Spinal cord (tissue), 10 donors: Measurements from ENCODE around the gene CYP11A1. TPM values are rescaled to one million over a fixed set of nuclear protein-coding genes. Genes with fewer than 3 reads are reported as not detected.

Experiments used
- DNase-seq, 6 donors: peaks; one replicate each; pipeline versions ENCODE4 v3.0.0 to v3.0.0-alpha.2; 2013 to 2015; ENCODE audit warnings: low spot score in 6 of 6, low read depth in 4 of 6
- H3K27ac ChIP-seq: one replicate; pipeline ENCODE4 v1.5.1; 2013; ENCODE audit warnings: low read depth, low read length, control low read depth
- H3K27me3 ChIP-seq: one replicate; pipeline ENCODE4 v1.6.1; 2013; ENCODE audit warnings: low read length; ENCODE audit not compliant: control insufficient read depth, insufficient read depth
- H3K36me3 ChIP-seq: one replicate; pipeline ENCODE4 v1.6.1; 2013; ENCODE audit warnings: low read length; ENCODE audit not compliant: control insufficient read depth, insufficient read depth
- H3K4me1 ChIP-seq: one replicate; pipeline ENCODE4 v1.6.1; 2013; ENCODE audit warnings: low read length; ENCODE audit not compliant: control insufficient read depth, insufficient read depth
- H3K4me3 ChIP-seq: one replicate; pipeline ENCODE4 v1.5.1; 2013; ENCODE audit warnings: low read depth, low read length, control low read depth
- H3K9me3 ChIP-seq: one replicate; pipeline ENCODE4 v1.6.1; 2013; ENCODE audit warnings: low read length; ENCODE audit not compliant: control insufficient read depth, insufficient read depth
- WGBS: methylation state at CpG from one replicate; pipeline ENCODE4 v1.1.5; 2013; ENCODE audit warnings: missing lambda C conversion rate; ENCODE audit not compliant: insufficient coverage; 5-methylcytosine and 5-hydroxymethylcytosine counted together
- long read RNA-seq, 4 donors: transcript quantifications; one replicate each; lab custom pipeline, GENCODE V29; 2026
- polyA plus RNA-seq, 2 donors: library from polyadenylated mRNA; unstranded; fragments of 120-200 nt; gene quantifications; one replicate each; pipeline ENCODE4 v1.2.1, GENCODE V29; 2013; ENCODE audit not compliant: insufficient read length in 2 of 2
- total RNA-seq, 2 donors: library from RNA; depleted of rRNA in 1 of 2; stranded (reverse); fragments of 120-200 nt in 1 of 2; fragments of >200 nt in 1 of 2; gene quantifications; one replicate each; pipeline versions ENCODE4 v1.2.3 to v1.2.4, GENCODE V29; 2013 to 2014
- donor health status: healthy.

The CYP11A1 gene
- 1 to 10 TPM in 1 of 2 donors, under 1 TPM in 1; 0.89 to 1.9 TPM for total RNA-seq
- 1 to 10 TPM; 1.7 to 2.1 TPM for polyA plus RNA-seq
- long read RNA-seq, donor 1, partial matches to known transcripts = 0 of 3 reads
- long read RNA-seq, donor 1, other reads (novel, unspliced or antisense) = 0 of 3 reads
- long read RNA-seq, donor 2 = 0 reads
- long read RNA-seq, donor 3 = 0 reads
- long read RNA-seq, donor 4 = 0 reads

DNA sequence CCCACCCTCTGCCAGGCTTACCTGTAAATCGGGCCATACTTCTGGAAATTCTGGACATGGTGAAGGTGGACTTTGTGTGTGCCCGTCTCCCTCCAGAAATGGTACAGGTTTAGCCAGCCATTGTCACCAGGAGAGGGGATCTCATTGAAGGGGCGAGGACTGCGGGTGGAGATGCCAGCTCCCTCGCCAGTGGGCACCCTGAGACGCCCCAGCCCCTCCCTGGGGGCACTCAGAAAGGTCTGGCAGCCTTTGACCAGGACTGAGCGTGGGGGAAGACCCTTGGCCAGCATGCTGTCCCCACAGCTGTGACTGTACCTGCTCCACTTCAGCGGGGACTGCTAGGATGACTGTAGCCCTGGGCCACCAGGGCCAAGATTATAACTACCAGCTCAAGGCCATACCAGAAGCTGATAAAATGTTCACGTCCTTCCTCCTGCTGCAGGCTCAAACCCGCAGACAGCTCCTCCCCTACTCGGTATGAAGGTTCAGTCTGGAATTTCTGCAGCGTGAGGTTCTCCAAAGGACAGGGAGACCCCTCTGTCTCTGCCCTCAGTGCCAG is at the start of gene CYP11A1:
Gene CYP11A1, minus strand, starts transcription at position 351 of the 559 bp plus-strand sequence. Its CDS starts 61 bp downstream, at position 290.
- H3K36me3 ChIP-seq = no peaks in the 10 kb centered on the region
- no peak for DNase-seq
- no peaks in the 10 kb centered on the region for H3K9me3 ChIP-seq
- WGBS = 92% methylated on average over 12 of the region's 12 CpGs
- peaks cover 33% of the 10 kb centered on the region for H3K27me3 ChIP-seq
- no peak within 1 kb of the TSS for H3K27ac ChIP-seq
- no peak within 1 kb of the TSS for H3K4me3 ChIP-seq
- H3K4me1 ChIP-seq = peaks cover 11% of the 10 kb centered on the region

DNA sequence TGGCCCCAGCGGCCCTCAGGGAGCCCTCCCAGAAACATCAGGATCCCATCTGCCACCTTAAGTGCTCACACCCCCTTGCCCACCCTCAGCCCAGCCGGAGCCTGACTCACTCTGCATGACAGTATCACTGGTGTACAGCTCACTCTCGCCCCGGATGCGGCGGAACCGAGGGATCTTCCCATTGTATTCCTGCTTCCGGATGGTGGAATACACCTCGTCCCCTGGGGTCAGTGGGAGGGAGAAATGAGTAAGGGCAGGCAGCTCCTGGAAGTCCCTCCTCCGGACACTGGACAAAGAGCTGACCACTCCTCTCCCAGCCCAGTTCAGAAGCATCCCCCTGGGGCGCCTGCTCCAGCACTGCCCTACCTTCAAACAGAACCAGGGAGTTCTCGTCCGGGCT is 49.8 kb upstream of the CYP11A1 start:
- peak overlapping the region; percentile 8 for H3K27ac ChIP-seq
- WGBS = 85% methylated on average over 6 of the region's 13 CpGs
- H3K4me1 ChIP-seq = peaks cover 75% of the 10 kb centered on the region
- no peaks in the 10 kb centered on the region for H3K9me3 ChIP-seq
- H3K4me3 ChIP-seq = no peak overlapping the region
- DNase-seq = no peak
- H3K36me3 ChIP-seq = peaks cover 63% of the 10 kb centered on the region
- no peaks in the 10 kb centered on the region for H3K27me3 ChIP-seq

DNA sequence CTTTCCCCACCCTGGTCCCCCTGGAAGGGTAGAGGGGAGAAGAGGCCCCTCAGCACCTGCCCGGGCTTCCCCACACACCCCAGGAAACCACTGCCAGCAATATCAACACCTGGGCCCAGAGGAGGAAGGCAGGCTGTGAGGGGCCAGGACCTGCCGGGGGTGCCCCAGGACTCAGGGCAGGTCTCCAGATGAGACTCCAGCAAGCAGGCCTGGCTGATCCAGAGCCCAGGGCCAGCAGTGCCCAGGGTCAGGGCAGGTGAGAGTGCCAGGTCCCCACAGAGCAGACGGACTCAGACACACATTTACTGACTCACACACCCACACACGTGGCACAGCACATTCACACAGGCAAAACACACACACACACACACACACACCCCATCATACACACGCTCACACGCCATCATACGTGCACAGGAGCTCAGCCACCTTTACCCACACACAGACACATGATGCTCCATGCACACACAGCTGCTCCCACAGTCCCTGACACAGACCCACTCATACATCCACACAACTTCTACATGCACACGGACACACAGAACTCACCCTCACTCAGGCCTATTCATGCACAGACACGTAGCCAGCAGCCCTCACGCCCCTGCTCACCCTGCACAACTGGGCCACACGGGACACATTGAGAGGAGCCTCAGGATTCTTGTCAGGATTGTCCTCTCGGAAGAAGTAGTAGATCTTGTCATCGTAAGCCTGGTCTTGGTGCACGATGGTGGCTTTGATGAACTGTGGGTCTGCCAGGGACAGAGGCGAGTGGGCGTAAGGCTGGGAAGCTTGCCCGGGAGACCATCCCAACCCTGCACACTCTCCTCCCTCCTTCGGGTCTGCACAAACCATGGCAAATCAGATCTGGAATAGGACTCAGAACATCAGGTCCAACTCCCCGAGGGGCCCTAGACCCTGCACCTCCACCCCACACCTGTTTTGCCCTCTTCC is 48.8 kb upstream of the CYP11A1 start:
- H3K9me3 ChIP-seq = no peaks in the 10 kb centered on the region
- no peak for DNase-seq
- H3K4me3 ChIP-seq = peak overlapping the region; percentile 17
- H3K4me1 ChIP-seq = peaks cover 72% of the 10 kb centered on the region
- H3K36me3 ChIP-seq = peaks cover 73% of the 10 kb centered on the region
- peak overlapping the region; percentile 8 for H3K27ac ChIP-seq
- no peaks in the 10 kb centered on the region for H3K27me3 ChIP-seq
- WGBS = 79% methylated on average over 15 of the region's 19 CpGs

DNA sequence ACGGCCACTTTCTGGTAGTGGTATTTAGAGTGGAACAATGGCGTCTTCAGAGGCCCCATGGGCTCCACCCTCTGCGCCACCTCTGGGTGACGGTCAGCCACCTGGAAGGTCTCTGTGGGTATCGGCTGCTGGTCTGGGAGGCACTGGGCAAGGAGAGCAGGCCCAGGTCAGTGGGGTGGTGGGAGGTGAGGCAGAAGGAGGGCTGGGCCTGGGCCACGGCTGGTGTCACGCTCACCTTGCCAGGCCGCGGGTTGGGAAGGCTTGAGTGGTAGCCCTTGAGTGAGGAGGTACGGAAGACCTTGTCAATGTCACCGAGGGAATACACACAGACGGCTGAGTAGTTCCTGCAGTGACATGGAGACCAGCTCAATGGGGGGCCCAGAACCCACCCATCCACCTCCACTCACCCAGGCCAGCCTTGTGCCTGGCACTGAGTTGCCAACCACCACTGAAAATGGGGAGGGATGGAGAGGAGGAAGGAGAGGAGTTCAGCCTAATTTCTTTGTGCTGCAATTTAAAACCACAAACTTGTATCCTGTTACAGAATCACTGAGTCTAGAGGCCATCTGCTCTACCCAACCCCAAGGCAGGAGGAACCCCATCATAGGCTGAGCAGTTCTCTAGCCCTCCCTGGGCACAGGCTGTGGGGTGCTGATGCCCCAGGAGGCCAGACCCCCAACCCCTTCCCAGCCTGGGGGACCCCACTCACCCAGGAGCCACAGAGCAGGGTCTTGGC is 47.3 kb upstream of the CYP11A1 start:
- no peak overlapping the region for H3K27ac ChIP-seq
- peaks cover 82% of the 10 kb centered on the region for H3K36me3 ChIP-seq
- DNase-seq = no peak
- H3K4me1 ChIP-seq = peaks cover 64% of the 10 kb centered on the region
- 95% methylated on average over 9 of the region's 12 CpGs for WGBS
- H3K9me3 ChIP-seq = no peaks in the 10 kb centered on the region
- H3K27me3 ChIP-seq = no peaks in the 10 kb centered on the region
- H3K4me3 ChIP-seq = no peak overlapping the region

DNA sequence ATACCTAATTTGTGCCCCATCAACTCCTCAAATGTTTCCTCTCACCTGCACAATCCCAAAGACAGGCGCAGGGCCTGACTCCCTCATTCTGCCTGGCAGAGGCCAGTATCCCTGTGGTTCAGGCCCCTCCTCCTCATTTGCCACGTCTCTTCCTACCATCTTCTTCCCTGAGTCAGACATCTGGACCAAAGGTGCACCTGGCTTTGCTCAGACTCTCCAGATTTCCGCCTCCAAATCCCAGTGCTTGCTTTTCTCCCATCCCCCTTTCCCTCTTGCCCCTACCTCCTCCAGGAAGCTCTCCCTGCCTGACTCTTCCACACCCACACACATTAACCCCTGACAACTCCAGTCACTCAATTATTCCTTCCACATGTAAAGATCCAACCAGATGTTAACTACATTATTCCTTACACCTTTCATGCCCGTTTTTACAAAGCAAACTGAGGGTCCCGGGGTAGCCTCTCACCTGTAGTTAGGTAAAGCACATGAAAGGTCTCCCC is 46.7 kb upstream of the CYP11A1 start:
- Histone ChIP-seq H3K4me1 (peaks cover 61% of the 10 kb centered on the region), H3K4me3 (no peak overlapping the region), H3K27ac (no peak overlapping the region), H3K9me3 (no peaks in the 10 kb centered on the region), H3K27me3 (no peaks in the 10 kb centered on the region), H3K36me3 (peaks cover 86% of the 10 kb centered on the region)
- DNase-seq = no peak
- 97% methylated on average over 4 of the region's 5 CpGs for WGBS

DNA sequence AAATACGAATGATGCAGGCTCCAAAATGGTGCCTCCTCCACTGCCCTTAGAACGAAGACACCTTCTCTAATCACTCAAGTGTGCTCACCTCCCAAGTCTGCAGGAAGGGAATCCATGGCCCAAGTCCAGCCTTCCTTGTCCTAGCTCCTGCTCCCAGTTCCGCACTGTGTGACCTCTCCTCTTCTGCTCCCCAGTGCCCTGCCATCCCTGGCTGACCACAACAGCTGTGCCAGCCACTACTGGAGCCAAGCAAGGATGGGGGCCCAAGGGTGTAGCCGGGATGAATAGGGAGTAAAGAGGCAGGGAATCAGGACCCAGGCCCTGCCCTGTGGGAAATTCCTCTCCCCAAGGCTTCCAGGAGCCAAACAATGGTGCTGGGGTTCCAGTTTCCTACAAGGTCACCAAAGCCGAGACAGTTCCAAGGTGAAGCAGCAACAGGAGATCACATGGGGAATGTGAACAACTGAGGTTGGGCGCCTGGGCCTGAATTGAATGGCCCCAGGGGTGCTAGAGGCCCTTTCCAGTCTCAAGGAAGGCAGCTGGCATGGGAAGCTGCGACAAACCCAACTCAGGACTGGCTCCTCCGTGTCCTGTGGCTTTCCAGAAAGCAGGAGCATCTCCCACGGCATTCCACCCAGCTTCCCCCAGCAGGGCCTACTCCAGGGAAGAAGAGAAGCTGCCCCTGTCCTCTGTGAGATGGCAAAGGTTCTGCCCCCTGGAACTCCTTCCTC is 46.1 kb upstream of the CYP11A1 start:
- no peak overlapping the region for H3K27ac ChIP-seq
- no peaks in the 10 kb centered on the region for H3K27me3 ChIP-seq
- H3K4me3 ChIP-seq = no peak overlapping the region
- peaks cover 81% of the 10 kb centered on the region for H3K36me3 ChIP-seq
- H3K9me3 ChIP-seq = no peaks in the 10 kb centered on the region
- 87% methylated on average over 9 of the region's 9 CpGs for WGBS
- peaks cover 60% of the 10 kb centered on the region for H3K4me1 ChIP-seq
- no peak for DNase-seq

DNA sequence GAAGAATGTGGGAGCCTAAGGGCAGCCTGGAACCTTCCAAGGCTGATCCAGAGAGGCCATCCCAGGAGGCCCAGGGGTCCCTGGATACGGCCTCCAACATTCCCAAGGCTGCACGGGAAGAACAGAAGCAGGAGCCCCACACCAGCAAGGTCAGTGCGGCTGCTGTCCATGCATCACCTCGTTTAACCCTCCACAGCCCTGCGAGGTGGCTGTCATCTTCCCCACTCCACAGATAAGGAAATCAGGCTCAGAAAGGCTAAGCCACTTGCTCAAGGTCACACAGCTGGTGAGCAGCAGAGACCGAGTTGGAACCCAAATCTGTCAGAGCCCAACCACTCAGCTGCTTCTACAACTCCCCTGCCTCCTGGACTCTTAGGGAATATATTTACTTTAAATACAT is 44.7 kb upstream of the CYP11A1 start:
- Histone ChIP-seq H3K4me1 (peaks cover 59% of the 10 kb centered on the region), H3K36me3 (peaks cover 69% of the 10 kb centered on the region), H3K9me3 (no peaks in the 10 kb centered on the region), H3K4me3 (no peak overlapping the region), H3K27ac (no peak overlapping the region), H3K27me3 (no peaks in the 10 kb centered on the region)
- no peak for DNase-seq
- 63% methylated on average over 5 of the region's 6 CpGs for WGBS

DNA sequence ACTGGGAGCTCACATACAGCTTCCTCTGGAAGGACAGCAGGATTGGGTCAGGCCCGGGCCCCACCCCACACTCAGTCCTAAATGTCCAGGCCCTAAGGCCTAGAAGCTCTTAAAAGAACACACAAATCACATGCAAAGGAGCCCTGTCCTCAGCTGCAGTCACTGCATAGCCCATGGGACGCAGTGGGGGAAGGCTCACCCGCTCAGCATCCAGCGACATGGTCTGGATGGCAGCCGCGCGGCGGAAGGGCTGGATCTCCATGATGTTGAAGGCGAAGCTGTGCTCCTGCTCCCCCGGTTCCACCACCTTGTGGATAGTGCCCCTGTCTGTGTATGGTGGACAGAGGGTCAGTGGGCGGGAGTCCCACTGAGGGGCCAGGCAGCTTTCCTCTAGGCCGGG is 44.2 kb upstream of the CYP11A1 start:
- no peaks in the 10 kb centered on the region for H3K9me3 ChIP-seq
- 94% methylated on average over 12 of the region's 12 CpGs for WGBS
- H3K27ac ChIP-seq = no peak overlapping the region
- H3K27me3 ChIP-seq = no peaks in the 10 kb centered on the region
- H3K4me1 ChIP-seq = peaks cover 59% of the 10 kb centered on the region
- H3K4me3 ChIP-seq = no peak overlapping the region
- H3K36me3 ChIP-seq = peaks cover 64% of the 10 kb centered on the region
- DNase-seq = no peak

DNA sequence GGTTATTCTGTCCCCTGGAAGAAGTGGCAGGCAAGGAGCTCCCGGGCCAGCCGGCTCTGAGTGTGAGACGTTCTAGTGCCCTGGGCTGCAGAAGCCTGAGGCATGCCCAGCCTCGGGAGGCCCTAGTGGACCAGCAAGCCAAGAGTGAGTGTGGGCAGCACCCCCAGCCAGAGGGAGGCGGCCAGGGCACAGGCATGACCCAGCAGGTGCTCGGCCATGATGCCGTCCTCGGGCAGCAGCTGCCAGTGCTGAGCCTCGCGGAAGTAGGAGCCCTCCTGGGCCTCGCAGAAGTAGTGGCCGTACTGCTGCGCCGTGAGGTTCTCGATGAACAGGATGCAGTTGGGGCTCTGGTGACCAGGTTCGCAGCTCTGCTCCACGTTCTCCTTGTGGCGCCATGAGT is 43.1 kb upstream of the CYP11A1 start:
- Histone ChIP-seq H3K27ac (no peak overlapping the region), H3K27me3 (no peaks in the 10 kb centered on the region), H3K4me3 (no peak overlapping the region), H3K36me3 (peaks cover 52% of the 10 kb centered on the region), H3K9me3 (no peaks in the 10 kb centered on the region), H3K4me1 (peaks cover 50% of the 10 kb centered on the region)
- DNase-seq = no peak
- WGBS = 95% methylated on average over 18 of the region's 18 CpGs
